ENCODE results near the gene INSL4.

INSL4 gene

GRCh38 chr9:5231212-5231611 is at the start of gene INSL4:
INSL4 (plus strand) TSS chr9:5231419; CDS start chr9:5231524, 105 bp downstream.
- DNase-seq (ENCODE audit: low read depth in 2 of 2) = no peak

- no peak for DNase-seq (ENCODE audit: low read depth in 2 of 2)
These were observed 46.4 kb upstream of the INSL4 start for GRCh38 chr9:5184776-5185175.

- DNase-seq (ENCODE audit: low read depth in 2 of 2) = no peak
These were observed 45.9 kb upstream of the INSL4 start, which contains the start of gene INSL6 for GRCh38 chr9:5185220-5185840. INSL6 (minus strand) TSS chr9:5185639; CDS start chr9:5185602, 37 bp downstream.

- peak; percentile 17 to 41 for DNase-seq (ENCODE audit: low read depth in 2 of 2)
These were observed 44.6 kb upstream of the INSL4 start for GRCh38 chr9:5186416-5187169.

GRCh38 chr9:5188060-5188984 is 42.9 kb upstream of the INSL4 start:
- no peak for DNase-seq (ENCODE audit: low read depth in 2 of 2)

GRCh38 chr9:5191985-5192384 is 39.2 kb upstream of the INSL4 start:
- no peak for DNase-seq (ENCODE audit: low read depth in 2 of 2)

- DNase-seq (ENCODE audit: low read depth in 2 of 2) = no peak
These were observed 37.9 kb upstream of the INSL4 start for GRCh38 chr9:5193345-5193744.

- no peak for DNase-seq (ENCODE audit: low read depth in 2 of 2)
These were observed 35.8 kb upstream of the INSL4 start for GRCh38 chr9:5195463-5195862.

- DNase-seq (ENCODE audit: low read depth in 2 of 2) = no peak
These were observed 26.1 kb upstream of the INSL4 start for GRCh38 chr9:5205071-5205470.

- no peak for DNase-seq (ENCODE audit: low read depth in 2 of 2)
These were observed 665 bp upstream of the INSL4 start for GRCh38 chr9:5230554-5230953.

GRCh38 chr9:5263351-5264218 is 32.4 kb downstream of the INSL4 start:
- DNase-seq (ENCODE audit: low read depth in 2 of 2) = no peak

- DNase-seq (ENCODE audit: low read depth in 2 of 2) = no peak
These were observed 33.0 kb downstream of the INSL4 start for GRCh38 chr9:5264219-5264595.

- DNase-seq (ENCODE audit: low read depth in 2 of 2) = no peak
These were observed 34.7 kb downstream of the INSL4 start for GRCh38 chr9:5265939-5266338.

- no peak for DNase-seq (ENCODE audit: low read depth in 2 of 2)
These were observed 38.1 kb downstream of the INSL4 start for GRCh38 chr9:5269249-5269715.

- DNase-seq (ENCODE audit: low read depth in 2 of 2) = no peak
These were observed 43.6 kb downstream of the INSL4 start for GRCh38 chr9:5274770-5275169.

GRCh38 chr9:5278486-5278885 is 47.3 kb downstream of the INSL4 start:
- no peak for DNase-seq (ENCODE audit: low read depth in 2 of 2)

All from stimulated activated CD4-positive, alpha-beta T cell treated with anti-CD3 and anti-CD28 coated beads, Interleukin-4, amount 100 ng/mL, for 48 hours (primary cell).